HG03342 (cell line): ENCODE results near the gene CLHC1.
"Not testable (repeated sequence)": the region's sequence is repeated elsewhere in the genome, so short reads cannot be mapped to it uniquely, and the experiment has no call there.

ENCODE experiments used
- ATAC-seq: cut with Tn5 transposase; IDR thresholded peaks from one replicate; pipeline ENCODE4 v1.9.1; 2021; ENCODE audit warnings: mild to moderate bottlenecking, moderate library complexity; ENCODE audit not compliant: unreplicated experiment

The CLHC1 gene

DNA sequence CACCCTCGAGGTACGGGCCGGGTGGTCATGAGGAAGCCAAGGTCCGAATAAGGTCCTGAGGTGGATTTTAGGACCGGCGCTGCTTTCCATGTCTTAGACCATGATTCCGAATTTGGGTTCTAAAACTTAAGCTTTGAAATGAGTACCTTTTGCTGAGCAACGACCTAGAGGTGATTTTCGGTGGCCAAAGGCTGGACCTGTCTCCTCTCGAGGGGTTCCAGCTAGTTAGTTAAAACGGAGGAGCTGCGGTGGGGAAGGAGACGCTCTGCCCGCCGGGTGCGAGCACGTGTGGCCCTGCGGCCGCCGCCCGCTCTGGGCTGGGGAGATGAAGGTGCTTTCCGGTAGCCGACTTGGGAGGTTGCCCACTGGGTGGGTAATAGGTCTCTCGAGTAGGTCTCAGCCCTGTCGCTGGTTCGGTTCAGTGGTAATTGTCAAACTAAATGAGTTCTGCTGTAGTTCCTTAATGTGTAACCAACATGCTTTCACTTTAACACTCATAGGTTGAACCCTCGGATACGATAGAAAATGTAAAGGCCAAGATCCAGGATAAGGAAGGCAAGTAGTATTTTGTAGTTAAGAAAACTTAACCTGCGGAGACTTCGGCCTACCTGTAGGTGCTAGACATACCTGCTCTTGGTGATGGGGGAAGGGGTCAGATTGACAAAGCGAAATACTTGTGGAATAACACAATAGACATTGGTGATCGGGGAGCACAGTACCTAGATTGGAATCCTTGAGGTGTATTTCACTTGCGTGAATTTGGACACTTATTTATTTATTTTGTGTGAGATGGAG lies 967 bp upstream of the CLHC1 start:
- ATAC-seq, result peak; percentile 41

DNA sequence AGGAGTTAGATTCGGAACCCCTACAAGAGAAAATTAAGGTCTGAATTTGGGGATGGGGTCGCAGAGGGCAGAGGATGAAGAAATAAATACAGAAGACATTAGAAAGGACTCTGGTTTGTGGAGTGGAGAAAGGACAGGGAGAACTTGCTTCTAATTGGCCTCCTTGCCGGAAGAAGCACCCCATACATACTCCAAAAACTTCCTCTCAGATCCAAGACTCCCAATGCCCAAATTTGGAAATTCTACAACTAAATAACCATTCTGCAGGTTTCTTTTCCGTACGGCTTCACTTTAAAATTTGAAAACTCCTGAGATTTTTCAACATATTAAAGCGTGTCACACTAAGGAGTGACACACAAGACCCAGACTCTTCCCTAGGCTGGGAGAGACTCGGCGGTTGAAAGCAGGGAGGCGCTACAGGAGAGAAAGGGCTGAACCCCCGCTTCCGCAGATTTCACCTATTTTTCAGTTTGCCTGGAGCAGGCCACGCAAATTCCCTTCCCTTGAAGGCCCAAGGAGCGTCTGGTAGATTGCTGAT lies 478 bp downstream of the CLHC1 start:
- ATAC-seq, result peak; percentile 5

DNA sequence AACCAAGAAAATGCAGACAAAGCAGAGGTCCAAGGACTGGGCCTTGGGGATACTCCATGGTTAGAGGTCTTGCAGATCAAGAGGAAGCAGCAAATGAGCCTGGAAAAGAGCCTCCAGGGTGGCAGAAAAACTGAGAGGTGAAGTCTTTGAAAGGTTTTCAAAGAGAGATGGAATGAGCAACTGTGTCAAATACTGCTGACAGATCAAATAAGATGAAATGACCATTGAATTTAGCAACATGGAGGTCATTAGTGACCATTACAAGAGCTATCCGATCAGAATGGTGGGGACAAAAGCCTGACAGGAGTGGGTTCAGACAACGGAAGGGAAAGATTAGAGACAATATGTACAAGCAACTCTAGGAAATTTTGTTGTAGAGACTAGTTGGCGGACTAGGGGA lies 1.5 kb downstream of the CLHC1 start:
- ATAC-seq, result no peak

DNA sequence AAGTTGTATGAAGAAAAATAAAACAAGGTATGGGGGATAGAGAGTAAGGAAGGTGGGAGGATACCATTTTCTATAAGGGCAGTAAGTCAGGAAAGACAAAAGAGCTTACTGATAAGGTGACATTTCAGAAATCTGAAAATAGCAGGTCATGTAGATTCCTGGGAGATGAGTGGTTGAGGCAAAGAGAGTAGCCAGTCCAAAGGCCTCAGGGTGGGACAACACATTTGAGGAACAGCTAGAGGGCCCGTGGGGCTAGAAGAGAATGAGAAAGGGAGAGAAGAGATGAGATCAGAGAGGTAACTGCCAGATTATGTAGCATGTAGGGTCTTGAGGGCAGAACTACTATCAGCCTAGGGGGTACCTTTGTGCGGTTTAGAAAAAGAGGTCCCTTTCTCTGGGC lies 2.9 kb downstream of the CLHC1 start:
- no peak for ATAC-seq

DNA sequence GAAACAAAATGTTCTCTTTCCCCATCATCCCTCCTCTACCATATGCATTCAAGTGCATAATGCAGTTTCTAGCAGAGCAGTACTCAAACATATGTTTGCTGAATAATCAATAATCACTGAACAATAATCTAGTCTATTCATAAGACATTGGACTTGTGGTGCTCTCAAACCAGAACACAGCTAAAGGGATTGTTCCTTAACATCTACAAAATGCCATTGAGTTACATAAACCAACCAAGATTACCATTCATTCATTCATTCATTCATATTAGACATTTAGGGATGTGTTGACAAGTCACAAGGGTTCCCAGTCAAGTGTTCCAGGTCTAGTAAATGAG lies 3.9 kb downstream of the CLHC1 start:
- no peak for ATAC-seq

DNA sequence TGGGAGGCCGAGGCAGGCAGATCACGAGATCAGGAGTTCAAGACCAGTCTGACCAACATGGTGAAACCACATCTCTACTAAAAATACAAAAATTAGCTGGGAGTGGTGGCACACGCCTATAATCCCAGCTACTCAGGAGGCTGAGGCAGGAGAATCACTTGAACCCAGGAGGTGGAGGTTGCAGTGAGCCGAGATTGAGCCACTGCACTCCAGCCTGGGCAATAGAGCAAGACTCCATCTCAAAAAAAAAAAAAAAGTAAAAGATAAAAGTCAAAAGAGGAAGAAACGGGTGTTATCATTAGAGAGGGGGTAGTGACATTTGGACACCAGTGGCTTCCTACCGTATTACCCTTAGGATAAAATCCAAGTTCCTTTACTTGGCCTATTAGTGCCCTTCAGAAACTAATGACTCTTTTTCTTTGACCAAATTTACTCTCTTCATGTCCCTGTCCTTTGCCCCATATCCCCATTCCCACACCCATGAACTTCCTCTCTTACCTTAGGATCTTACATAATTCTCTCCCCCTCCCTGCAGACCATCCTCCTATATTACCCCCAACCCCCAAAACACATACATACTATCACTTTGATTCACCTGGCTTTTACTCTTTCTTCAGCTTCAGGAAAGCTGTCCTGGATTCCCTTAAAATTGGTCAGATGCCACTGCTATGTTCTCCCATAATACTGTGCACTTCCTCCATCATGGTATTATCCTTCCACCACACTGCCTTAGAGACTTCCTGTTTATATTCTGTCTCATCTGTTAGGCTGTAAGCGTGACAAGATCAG lies 4.5 kb downstream of the CLHC1 start:
- not testable (repeated sequence) for ATAC-seq

DNA sequence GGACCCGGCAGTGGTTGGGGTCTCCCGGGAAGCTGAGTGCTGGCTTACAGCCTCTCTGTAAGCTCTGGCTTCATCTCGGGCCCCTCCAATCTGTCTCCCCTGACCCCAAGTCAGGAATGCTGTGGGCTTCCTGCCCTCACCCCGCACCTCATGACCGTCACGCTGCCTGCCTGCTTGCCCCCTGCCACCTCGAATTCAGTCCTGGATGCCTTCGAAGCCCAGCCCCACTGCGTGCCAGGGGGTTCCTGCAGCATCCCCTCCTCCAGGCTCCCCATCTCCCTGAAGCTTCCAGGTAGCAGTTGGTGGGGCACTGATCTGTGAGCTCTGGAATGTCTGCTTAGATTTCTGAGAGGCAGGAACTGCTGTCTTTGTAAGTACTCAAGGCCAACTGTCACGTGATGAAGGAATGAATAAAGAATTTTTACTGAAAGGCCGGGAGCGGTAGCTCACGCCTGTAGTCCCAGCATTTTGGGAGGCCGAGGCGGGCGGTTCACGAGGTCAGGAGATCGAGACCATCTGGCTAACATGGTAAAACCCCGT lies 6.5 kb downstream of the CLHC1 start:
- no peak for ATAC-seq

DNA sequence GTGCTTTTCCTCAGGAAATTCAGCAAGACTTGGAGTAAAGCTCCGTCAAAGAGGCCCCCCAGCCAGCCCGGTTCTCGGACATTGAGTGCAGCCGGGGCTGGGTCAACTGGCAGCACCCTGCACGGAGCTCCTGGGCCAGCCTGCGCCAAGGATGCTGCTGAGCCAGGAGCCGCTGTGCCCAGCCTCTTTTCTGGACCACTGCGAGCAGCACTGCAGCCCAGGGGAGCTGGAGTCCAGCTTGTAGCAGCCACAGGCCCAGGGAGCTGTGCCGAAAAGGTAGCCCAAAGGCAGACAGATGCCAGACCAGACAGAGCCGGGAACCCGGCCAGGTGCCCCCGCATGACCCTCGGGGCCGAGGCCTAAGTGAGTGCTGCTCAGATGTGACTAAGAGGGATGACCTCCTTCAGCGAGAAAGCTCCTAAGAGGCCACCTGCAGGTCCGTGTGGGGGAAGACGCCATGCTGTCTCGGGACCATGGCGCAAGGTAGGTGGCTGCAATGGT lies 7.3 kb downstream of the CLHC1 start:
- no peak for ATAC-seq

DNA sequence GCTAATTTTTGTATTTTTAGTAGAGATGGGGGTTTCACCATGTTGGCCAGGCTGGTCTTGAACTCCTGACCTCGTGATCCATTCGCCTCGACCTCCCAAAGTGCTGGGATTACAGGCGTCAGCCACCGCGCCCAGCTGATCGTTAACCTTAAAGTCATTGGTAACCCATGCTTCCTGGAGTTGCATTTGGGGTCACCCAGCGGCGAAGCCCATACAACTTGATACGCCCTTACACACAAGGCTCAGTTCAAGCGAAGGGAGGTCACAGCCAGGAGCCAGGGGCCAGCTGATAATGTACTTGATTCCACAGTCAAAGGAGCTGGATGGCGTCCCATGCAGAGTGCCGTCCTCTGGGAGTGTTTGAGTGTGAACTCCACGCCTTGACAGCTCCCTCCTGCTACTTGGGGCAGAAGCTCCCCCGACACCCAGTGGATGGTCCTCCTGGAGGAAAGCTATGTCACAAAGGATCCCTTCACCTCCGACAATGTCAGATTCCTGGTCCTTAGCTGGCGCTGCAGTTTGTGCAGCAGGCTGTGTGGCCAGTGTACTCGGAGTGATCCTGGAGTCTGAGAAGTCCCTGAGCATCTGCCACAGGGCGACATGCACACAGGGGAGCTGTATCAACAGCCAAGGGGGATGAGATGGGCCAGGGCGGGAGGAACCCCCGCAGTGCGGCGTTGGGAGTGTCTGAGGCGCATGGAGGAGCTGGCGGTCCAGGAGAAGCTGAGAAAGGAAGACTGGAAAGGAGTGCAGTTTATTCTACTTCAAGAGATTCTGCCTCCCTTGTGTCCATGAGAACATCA lies 7.9 kb downstream of the CLHC1 start:
- no peak for ATAC-seq

DNA sequence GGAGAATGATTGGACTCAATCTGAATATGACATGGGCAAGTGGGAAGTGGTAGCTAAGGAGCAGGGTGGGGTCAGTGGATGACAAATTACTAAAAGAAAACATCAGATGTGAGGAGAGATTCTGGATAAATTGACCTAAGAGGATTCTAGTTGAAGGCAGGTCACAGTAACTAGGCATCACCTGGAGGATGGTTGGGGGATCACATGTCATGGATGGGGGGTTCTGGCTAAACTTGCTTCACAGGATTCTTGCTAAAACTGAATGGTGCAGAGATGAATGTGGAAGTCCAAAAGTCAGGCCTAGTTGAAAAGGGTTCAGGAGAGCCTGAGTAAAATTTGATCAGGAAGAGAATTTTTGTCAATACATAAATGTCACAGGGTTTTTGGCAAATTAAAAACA lies 18.3 kb downstream of the CLHC1 start:
- no peak for ATAC-seq

DNA sequence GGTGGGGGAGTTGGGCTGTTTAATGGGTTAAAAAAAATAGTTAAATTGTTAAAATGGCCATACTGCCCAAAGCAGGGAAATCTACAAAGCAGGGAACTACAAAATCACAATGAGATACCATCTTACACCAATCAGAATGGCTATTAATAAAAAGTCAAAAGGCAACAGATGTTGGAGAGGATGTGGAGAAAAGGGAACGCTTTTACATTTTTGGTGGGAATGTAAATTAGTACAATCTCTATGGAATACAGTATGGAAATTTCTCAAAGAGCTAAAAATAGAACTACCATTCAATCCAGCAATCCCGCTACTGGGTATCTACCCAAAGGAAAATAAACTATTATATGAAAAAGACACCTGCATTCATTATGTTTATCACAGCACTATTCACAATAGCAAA lies 27.1 kb downstream of the CLHC1 start:
- ATAC-seq, result no peak

DNA sequence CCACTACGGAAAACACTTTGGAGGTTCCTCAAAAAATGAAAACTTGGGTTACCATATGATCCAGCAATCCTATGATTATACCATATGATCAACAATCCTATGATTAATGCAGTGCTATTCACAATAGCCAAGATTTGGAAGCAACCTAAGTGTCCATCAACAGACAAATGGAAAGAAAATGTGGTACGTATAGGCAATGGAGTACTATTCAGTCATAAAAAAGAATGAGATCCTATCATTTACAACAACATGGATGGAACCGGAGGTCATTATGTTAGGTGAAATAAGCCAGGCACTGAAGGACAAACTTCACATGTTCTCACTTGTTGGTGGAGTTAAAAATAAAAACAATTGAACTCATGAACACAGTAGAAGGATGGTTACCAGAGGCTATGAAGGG lies 27.6 kb downstream of the CLHC1 start:
- ATAC-seq, result no peak

DNA sequence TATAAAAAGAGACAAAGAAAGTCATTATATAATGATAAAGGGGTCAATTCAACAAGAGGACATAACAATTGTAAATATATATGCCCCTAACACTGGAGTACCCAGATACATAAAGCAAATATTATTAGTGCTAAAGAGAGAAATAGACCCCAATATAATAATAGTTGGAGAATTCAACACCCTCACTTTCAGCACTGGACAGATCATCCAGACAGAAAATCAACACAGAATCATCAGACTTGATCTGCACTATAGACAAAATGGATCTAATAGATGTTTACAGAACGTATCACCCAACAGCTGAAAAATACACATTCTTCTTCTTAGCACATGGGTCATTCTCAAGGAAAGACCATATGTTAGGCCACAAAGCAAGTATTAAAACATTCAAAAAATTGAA lies 31.7 kb downstream of the CLHC1 start:
- no peak for ATAC-seq

DNA sequence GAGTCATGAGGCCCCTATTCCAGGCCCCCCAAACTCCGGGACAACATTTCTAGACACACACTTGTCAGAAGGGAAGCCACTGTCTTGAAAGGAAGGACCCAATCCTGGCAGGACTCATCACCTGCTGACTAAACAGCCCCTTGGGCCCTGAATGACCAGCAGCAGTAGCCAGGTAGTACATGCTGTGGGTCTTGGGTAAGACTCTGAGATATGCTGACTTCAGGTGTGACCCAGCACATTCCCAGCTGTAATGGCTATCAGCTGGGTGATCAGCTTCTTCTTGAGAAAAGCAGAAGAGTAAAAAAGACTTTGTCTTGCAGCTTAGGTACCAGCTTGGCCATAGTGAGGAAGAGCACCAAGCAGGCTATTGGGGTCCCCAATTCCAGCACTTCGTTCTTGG lies 35.6 kb downstream of the CLHC1 start:
- no peak for ATAC-seq

DNA sequence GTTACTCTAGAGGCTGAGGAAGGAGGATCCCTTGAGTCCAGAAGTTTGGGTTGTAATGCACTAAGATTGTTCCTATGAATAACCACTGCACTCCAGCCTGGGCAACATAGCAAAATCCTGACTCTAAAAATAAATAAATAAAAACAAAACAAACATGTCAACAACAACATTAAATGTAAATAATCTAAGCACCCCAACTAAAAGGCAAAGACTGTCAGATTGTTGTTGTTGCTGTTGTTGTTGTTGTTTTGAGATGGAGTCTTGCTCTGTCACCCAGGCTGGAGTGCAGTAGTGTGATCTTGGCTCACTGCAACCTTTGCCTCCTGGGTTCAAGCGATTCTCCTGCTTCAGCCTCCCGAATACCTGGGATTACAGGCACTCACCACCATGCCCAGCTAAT lies 40.2 kb downstream of the CLHC1 start:
- not testable (repeated sequence) for ATAC-seq

DNA sequence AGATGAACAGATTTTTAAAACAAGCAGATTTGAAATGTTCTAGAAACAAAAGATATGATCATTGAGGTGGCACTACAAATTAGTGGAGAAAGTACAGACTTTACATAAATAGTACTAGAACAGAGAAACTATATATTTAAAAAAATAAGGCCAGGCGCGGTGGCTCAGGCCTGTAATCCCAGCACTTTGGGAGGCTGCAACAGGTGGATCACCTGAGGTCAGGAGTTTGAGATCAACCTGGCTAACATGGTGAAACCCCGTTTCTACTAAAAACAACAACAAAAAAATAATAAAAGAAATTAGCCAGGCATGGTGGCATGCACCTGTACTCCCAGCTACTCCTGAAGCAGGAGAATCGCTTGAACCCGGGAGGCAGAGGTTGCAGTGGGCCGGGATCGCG lies 45.3 kb downstream of the CLHC1 start:
- not testable (repeated sequence) for ATAC-seq

DNA sequence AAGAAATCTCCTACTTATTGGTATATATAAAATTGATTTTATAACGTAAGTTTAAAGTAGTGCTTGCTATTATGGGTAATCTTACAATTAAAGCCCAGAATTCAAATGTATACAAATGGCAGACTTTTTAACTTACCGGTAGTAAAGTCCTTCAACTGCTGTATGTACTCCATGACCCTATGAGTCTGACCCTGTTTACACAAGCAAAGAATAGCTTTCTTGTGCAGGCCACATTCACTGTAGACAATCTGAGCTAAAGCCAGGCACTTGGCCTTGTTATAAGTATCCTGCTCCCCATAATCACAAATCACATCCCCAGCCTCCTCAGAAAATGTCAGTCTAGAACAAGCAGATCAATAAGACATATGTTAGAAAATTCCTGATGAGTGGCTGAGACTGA lies 51.7 kb downstream of the CLHC1 start:
- ATAC-seq, result no peak

DNA sequence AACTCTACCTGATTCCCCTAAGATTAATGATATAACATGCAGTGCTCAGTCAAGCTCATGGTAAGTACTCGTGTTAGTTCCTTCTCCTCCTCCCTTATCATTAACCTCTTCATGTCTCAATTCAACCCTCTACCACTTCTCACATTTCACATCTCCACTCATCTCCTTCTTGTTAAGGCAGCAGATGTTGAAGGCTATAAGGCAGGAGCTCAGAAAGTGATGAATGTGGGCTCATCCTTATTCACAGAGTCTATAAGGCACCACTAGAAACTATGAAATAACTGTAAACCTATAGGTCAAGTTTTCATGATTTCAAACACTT lies 56.0 kb downstream of the CLHC1 start:
- ATAC-seq, result no peak

DNA sequence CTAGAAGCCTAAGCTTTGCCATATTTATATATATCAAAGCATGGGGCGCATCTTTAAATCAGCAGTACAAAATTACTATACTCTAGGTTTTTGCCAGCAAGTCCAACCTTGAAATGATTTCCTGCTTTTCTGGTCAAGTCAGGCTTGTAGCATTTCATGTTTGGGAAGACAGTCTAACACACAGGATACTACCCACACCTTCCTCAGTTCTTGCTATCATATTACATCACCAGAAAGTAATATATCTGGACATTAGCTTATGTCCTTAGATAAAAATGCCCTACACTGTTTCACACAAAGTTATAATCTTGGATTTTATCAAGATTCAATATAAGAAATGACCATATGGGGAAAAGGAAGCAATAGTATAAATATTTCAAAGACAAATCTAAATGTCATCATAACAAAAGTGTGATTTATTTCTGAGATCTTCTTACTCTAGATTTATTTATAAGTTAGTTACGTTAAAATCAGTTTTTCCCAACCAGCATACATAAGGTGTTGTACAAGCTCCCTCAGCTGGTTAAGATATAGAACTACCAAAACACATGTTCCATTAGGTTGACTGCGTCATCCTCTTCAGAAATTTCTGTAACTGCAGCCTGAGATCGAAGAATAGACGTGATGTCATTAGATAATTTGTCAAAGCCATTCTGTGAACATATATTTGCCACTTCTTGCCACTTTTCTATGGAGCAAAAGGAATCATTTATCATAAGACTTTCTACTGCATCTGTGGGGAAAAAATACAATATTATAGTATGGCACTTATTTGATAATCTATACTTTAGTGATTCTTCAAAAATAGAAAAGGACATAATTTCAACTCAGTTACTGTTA lies 56.6 kb downstream of the CLHC1 start:
- no peak for ATAC-seq

DNA sequence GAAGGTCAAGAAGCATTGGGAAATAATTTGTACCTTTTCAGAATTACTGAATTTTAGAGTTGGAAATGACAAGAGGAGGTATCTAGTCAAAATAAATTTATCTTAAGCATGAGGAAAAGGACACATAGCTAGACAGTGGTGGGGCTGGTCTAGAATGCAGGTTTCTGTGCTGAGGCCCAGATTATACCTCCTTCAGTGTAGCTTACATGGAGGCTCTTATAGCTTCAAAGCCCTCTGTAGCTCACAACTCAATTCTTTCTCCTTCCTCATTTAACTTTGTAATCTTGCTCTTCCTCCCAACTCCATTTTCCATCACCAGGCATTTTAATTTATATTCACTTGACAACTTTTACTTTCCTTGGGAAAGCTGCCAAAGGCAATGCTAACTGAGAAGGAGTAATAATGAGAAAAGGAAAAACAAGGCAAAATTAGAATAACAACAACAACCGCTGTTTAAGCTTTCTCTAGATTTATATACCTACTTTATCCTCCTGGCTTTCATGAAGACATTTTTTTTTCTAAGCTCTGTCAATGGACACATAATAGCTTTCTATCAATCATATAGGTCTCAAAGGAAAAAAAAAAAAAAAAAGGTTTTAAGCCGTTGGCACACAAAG lies 58.5 kb downstream of the CLHC1 start:
- no peak for ATAC-seq
